Suprapubic skin (tissue), 4 donors: ENCODE measurements around the gene TMEM272. TPM values are rescaled to one million over a fixed set of nuclear protein-coding genes. Genes with fewer than 3 reads are reported as not detected.
A peak's percentile ranks its signal among the peaks of the same experiment; 100 is the strongest.

Experiments
- DNase-seq, 2 donors: peaks; one replicate each; pipeline ENCODE4 v3.0.0-alpha.2; 2019; ENCODE audit warnings: low spot score in 2 of 2
- H3K27ac ChIP-seq: fragments of 200-600 bp; sonication (generic); one replicate; pipeline ENCODE4 v1.5.1; 2019
- H3K27me3 ChIP-seq: fragments of 200-600 bp; sonication (generic); one replicate; pipeline ENCODE4 v1.5.1; 2019
- H3K36me3 ChIP-seq: fragments of 200-600 bp; sonication (generic); one replicate; pipeline ENCODE4 v1.5.1; 2019
- H3K4me1 ChIP-seq: fragments of 200-600 bp; sonication (generic); one replicate; pipeline ENCODE4 v1.5.1; 2019
- H3K4me3 ChIP-seq: fragments of 200-600 bp; sonication (generic); one replicate; pipeline ENCODE4 v1.5.1; 2019; ENCODE audit warnings: mild to moderate bottlenecking
- H3K9me3 ChIP-seq: fragments of 200-600 bp; sonication (generic); one replicate; pipeline ENCODE4 v1.5.1; 2019
- CTCF ChIP-seq, 2 donors: fragments of 200-600 bp in 1 of 2; fragments of 450-650 bp in 1 of 2; sonication (generic) in 1 of 2; IDR thresholded peaks; one replicate each; pipeline ENCODE4 v1.5.1; 2016 to 2019; ENCODE audit warnings: antibody characterized with exemption in 2 of 2, mild to moderate bottlenecking in 1 of 2, moderate library complexity in 1 of 2
- EP300 ChIP-seq: sonication (generic); formaldehyde crosslinking; IDR thresholded peaks from one replicate; pipeline ENCODE4 v1.6.1; 2017; ENCODE audit warnings: antibody characterized with exemption
- POLR2A ChIP-seq, 2 donors: fragments of 450-650 bp; IDR thresholded peaks; one replicate each; pipeline ENCODE4 v1.6.1; 2017; ENCODE audit warnings: antibody characterized with exemption in 2 of 2, mild to moderate bottlenecking in 2 of 2, moderate library complexity in 2 of 2
- POLR2AphosphoS5 ChIP-seq, 3 donors: sonication (generic); formaldehyde crosslinking; IDR thresholded peaks; one replicate each; pipeline ENCODE4 v1.6.1; 2017; ENCODE audit warnings: antibody characterized with exemption in 3 of 3
- WGBS: methylation state at CpG from one replicate; pipeline ENCODE4 v1.1.5; 2018; 5-methylcytosine and 5-hydroxymethylcytosine counted together
- total RNA-seq, 4 donors: library from RNA; depleted of rRNA; stranded (reverse); fragments of >200 nt; gene quantifications; one replicate each; pipeline ENCODE4 v1.1.0, GENCODE V29; 2016

TMEM272 gene
- total RNA-seq, 4 donors from 2014 or later, result 0.13 to 0.24 (median 0.17) TPM; not detected in 1

- Histone ChIP-seq H3K36me3 (peaks cover 5% of the 10 kb centered on the region), H3K4me3 (no peak overlapping the region), H3K4me1 (peaks cover 6% of the 10 kb centered on the region), H3K27ac (no peak overlapping the region), H3K27me3 (no peaks in the 10 kb centered on the region), H3K9me3 (no peaks in the 10 kb centered on the region)
- 88% methylated on average over 2 of the region's 2 CpGs for WGBS
- TF ChIP-seq CTCF (IDR thresholded peaks at IDR 0.05) (no peak), POLR2A (IDR thresholded peaks at IDR 0.05) (no peak), EP300 (no peak), POLR2AphosphoS5 (IDR thresholded peaks at IDR 0.05) (no peak)
- no peak for DNase-seq
Measured at GRCh38 chr13:51795419-51795818, 49.6 kb downstream of the TMEM272 start.

GRCh38 chr13:51794964-51795363 is 50.0 kb downstream of the TMEM272 start:
- H3K4me3 ChIP-seq, result no peak overlapping the region
- DNase-seq, result peak in 1 of 2 donors; percentile 18
- TF ChIP-seq EP300 (no peak), CTCF (IDR thresholded peaks at IDR 0.05) (no peak), POLR2AphosphoS5 (IDR thresholded peaks at IDR 0.05) (no peak), POLR2A (IDR thresholded peaks at IDR 0.05) (no peak)
- 90% methylated on average over 4 of the region's 4 CpGs for WGBS
- no peaks in the 10 kb centered on the region for H3K27me3 ChIP-seq
- H3K27ac ChIP-seq, result no peak overlapping the region
- no peaks in the 10 kb centered on the region for H3K9me3 ChIP-seq
- H3K4me1 ChIP-seq, result peaks cover 4% of the 10 kb centered on the region
- peaks cover 5% of the 10 kb centered on the region for H3K36me3 ChIP-seq

- peak in 1 of 2 donors; percentile 43 for DNase-seq
- Histone ChIP-seq H3K9me3 (no peaks in the 10 kb centered on the region), H3K4me3 (no peak overlapping the region), H3K4me1 (peaks cover 6% of the 10 kb centered on the region), H3K27me3 (no peaks in the 10 kb centered on the region), H3K27ac (no peak overlapping the region), H3K36me3 (peaks cover 5% of the 10 kb centered on the region)
- 75% methylated on average over 6 of the region's 6 CpGs for WGBS
- TF ChIP-seq POLR2AphosphoS5 (IDR thresholded peaks at IDR 0.05) (no peak), POLR2A (IDR thresholded peaks at IDR 0.05) (no peak), EP300 (no peak), CTCF (IDR thresholded peaks at IDR 0.05) (no peak)
Measured at GRCh38 chr13:51793570-51794271, 51.3 kb downstream of the TMEM272 start.

GRCh38 chr13:51786425-51787265 is 58.3 kb downstream of the TMEM272 start:
- WGBS, result 58% methylated on average over 10 of the region's 10 CpGs
- TF ChIP-seq POLR2A (IDR thresholded peaks at IDR 0.05) (no peak), CTCF (IDR thresholded peaks at IDR 0.05) (no peak), POLR2AphosphoS5 (IDR thresholded peaks at IDR 0.05) (no peak), EP300 (no peak)
- Histone ChIP-seq H3K27ac (peak overlapping the region; percentile 73), H3K4me1 (peaks cover 22% of the 10 kb centered on the region), H3K27me3 (no peaks in the 10 kb centered on the region), H3K4me3 (no peak overlapping the region), H3K9me3 (no peaks in the 10 kb centered on the region), H3K36me3 (no peaks in the 10 kb centered on the region)
- peak in 1 of 2 donors; percentile 42 for DNase-seq
